MM.1S (cell line): Measurements from ENCODE around the gene MME.

ENCODE experiments used
- DNase-seq: peaks from one replicate; pipeline ENCODE4 v3.0.0-alpha.2; 2015
- H2AFZ ChIP-seq: fragments of 300-600 bp; sonication (generic); 2 replicates; pipeline ENCODE4 v1.6.0; 2016; ENCODE audit warnings: antibody characterized with exemption, low read length
- H3F3A ChIP-seq: fragments of 300-600 bp; sonication (generic); 2 replicates; pipeline ENCODE4 v1.6.1; 2016; ENCODE audit warnings: mild to moderate bottlenecking, antibody characterized with exemption, low read length, moderate library complexity, mixed read lengths; ENCODE audit not compliant: insufficient read depth
- H3K27ac ChIP-seq: fragments of 300-600 bp; sonication (generic); 2 replicates; pipeline ENCODE4 v1.5.1; 2016; ENCODE audit warnings: mild to moderate bottlenecking, low read length
- H3K27me3 ChIP-seq: fragments of 300-600 bp; sonication (generic); replicated peaks from 2 replicates; pipeline ENCODE4 v1.6.0; 2016; ENCODE audit warnings: low read length; ENCODE audit not compliant: insufficient read depth
- H3K36me3 ChIP-seq: fragments of 300-600 bp; sonication (generic); replicated peaks from 2 replicates; pipeline ENCODE4 v1.6.1; 2016; ENCODE audit warnings: mild to moderate bottlenecking, low read length, mixed read lengths; ENCODE audit not compliant: insufficient read depth
- H3K4me1 ChIP-seq: fragments of 300-600 bp; sonication (generic); 2 replicates; pipeline ENCODE4 v1.6.1; 2016; ENCODE audit warnings: low read length, mixed read lengths
- H3K4me2 ChIP-seq: fragments of 300-600 bp; sonication (generic); 2 replicates; pipeline ENCODE4 v1.6.0; 2016; ENCODE audit warnings: low read depth, low read length
- H3K4me3 ChIP-seq: fragments of 300-600 bp; sonication (generic); 2 replicates; pipeline ENCODE4 v1.5.1; 2016; ENCODE audit warnings: low read length, mixed read lengths
- H3K79me2 ChIP-seq: fragments of 300-600 bp; sonication (generic); 2 replicates; pipeline ENCODE4 v1.6.1; 2016; ENCODE audit warnings: mixed run types, low read length, mixed read lengths
- H3K9ac ChIP-seq: fragments of 300-600 bp; sonication (generic); 2 replicates; pipeline ENCODE4 v1.6.1; 2016; ENCODE audit warnings: low read length, mixed read lengths
- H3K9me2 ChIP-seq: fragments of 300-600 bp; sonication (generic); replicated peaks from 2 replicates; pipeline ENCODE4 v1.6.1; 2016; ENCODE audit warnings: mild to moderate bottlenecking, low read length, mixed read lengths; ENCODE audit not compliant: insufficient read depth
- H3K9me3 ChIP-seq: fragments of 300-600 bp; sonication (generic); replicated peaks from 2 replicates; pipeline ENCODE4 v1.6.1; 2016; ENCODE audit warnings: mild to moderate bottlenecking, low read length, mixed read lengths; ENCODE audit not compliant: insufficient read depth
- H4K20me1 ChIP-seq: fragments of 300-600 bp; sonication (generic); 2 replicates; pipeline ENCODE4 v1.6.1; 2016; ENCODE audit warnings: mild to moderate bottlenecking, low read length, moderate library complexity, mixed read lengths; ENCODE audit not compliant: insufficient read depth
- EZH2 ChIP-seq: fragments of 300-600 bp; sonication (generic); optimal IDR thresholded peaks from 2 replicates; pipeline ENCODE3; 2017; ENCODE audit warnings: low read depth, mild to moderate bottlenecking, antibody characterized with exemption, low read length, mixed read lengths
- EZH2phosphoT487 ChIP-seq: fragments of 300-600 bp; sonication (generic); IDR thresholded peaks from 2 replicates; pipeline ENCODE4 v1.6.1; 2018; ENCODE audit warnings: antibody characterized with exemption, low read length
- TF ChIP-seq, protein P1 (sequence below): fragments of 300-600 bp; sonication (generic); IDR thresholded peaks from 2 replicates; pipeline ENCODE4 v1.5.1; 2016; ENCODE audit warnings: antibody characterized with exemption, low read length, mixed read lengths

Gene MME

DNA sequence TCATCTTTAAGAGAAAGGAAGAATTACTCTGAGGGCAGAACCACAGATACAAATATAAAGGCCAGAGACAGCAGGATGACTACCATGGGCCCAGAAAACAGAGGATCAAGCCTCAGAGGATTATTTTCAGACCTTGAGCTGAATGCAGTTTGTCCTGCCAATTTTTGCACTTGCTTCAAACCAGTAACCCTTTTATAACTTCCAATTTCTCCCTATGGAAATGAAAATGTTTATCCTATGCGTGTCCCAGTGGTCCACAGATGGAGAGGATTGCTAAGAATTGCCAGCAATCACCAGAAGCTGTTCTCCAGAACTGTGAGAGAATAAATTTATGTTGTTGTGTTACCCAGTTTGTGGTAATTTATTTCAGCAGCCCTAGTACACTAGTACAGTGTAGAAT, 26.4 kb upstream of the MME start:
- no peak for TF ChIP-seq EZH2phosphoT487
- TF ChIP-seq EZH2: no peak
- TF ChIP-seq, protein P1, sequence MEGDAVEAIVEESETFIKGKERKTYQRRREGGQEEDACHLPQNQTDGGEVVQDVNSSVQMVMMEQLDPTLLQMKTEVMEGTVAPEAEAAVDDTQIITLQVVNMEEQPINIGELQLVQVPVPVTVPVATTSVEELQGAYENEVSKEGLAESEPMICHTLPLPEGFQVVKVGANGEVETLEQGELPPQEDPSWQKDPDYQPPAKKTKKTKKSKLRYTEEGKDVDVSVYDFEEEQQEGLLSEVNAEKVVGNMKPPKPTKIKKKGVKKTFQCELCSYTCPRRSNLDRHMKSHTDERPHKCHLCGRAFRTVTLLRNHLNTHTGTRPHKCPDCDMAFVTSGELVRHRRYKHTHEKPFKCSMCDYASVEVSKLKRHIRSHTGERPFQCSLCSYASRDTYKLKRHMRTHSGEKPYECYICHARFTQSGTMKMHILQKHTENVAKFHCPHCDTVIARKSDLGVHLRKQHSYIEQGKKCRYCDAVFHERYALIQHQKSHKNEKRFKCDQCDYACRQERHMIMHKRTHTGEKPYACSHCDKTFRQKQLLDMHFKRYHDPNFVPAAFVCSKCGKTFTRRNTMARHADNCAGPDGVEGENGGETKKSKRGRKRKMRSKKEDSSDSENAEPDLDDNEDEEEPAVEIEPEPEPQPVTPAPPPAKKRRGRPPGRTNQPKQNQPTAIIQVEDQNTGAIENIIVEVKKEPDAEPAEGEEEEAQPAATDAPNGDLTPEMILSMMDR: no peak
- DNase-seq: no peak
- H3K79me2 ChIP-seq: no peaks in the 10 kb centered on the region
- no peak overlapping the region for H2AFZ ChIP-seq
- no peak overlapping the region for H3K4me3 ChIP-seq
- H3K9ac ChIP-seq: no peak overlapping the region
- H3K9me3 ChIP-seq: no peaks in the 10 kb centered on the region
- H4K20me1 ChIP-seq: no peaks in the 10 kb centered on the region
- no peak overlapping the region for H3K4me2 ChIP-seq
- no peaks in the 10 kb centered on the region for H3K9me2 ChIP-seq
- no peaks in the 10 kb centered on the region for H3K27me3 ChIP-seq
- H3K27ac ChIP-seq: no peak overlapping the region
- H3K4me1 ChIP-seq: no peaks in the 10 kb centered on the region
- H3F3A ChIP-seq: no peaks in the 10 kb centered on the region
- H3K36me3 ChIP-seq: no peaks in the 10 kb centered on the region

DNA sequence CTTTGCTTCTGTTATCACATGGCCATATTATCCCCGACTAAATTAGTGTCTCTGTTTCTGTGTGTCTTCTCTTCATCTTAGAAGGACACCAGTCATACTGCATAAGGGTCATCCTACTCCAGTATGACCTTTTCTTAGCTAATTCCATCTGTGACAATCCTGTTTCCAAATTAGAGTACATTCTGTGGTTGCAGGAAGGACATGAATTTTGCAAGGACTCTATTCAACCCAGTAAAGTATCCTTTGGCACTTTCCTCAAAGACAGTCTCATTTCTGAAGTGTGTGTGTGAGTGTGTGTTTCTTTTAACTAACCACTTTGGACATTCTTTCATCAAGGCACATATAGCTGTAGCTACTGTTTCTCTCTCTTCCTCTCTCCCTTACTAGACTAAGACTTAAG, 15.2 kb upstream of the MME start:
- no peak overlapping the region for H3K4me2 ChIP-seq
- TF ChIP-seq EZH2phosphoT487 (no peak), EZH2 (no peak)
- TF ChIP-seq, protein P1: no peak
- H2AFZ ChIP-seq: no peak overlapping the region
- no peaks in the 10 kb centered on the region for H3K4me1 ChIP-seq
- H4K20me1 ChIP-seq: no peaks in the 10 kb centered on the region
- H3K9ac ChIP-seq: no peak overlapping the region
- H3K9me2 ChIP-seq: no peaks in the 10 kb centered on the region
- DNase-seq: no peak
- no peaks in the 10 kb centered on the region for H3K9me3 ChIP-seq
- H3F3A ChIP-seq: no peaks in the 10 kb centered on the region
- no peak overlapping the region for H3K27ac ChIP-seq
- H3K4me3 ChIP-seq: no peak overlapping the region
- no peaks in the 10 kb centered on the region for H3K27me3 ChIP-seq
- no peaks in the 10 kb centered on the region for H3K36me3 ChIP-seq
- H3K79me2 ChIP-seq: no peaks in the 10 kb centered on the region

DNA sequence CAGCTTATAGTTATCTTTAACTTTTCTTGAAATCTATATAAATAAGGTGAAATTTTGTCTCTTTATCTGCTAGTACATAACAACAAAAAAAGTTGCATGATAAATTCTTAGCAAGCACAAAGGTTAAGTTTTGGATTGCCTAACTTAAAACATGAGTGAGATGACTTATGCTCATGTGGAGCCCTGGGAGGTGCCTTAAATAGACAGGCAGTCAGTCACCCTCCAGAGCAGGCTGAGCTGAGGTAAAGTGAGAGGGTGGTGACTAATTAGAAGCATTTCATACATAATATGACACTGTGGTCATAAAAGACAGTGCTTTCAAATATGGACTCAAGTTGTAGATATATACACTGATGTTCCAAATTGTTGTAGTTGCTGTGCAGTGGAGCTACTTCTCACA, 14.6 kb upstream of the MME start:
- Histone ChIP-seq H3K27ac (no peak overlapping the region), H3K9me3 (no peaks in the 10 kb centered on the region), H3K9me2 (no peaks in the 10 kb centered on the region), H3K4me1 (no peaks in the 10 kb centered on the region), H2AFZ (no peak overlapping the region), H3K4me2 (no peak overlapping the region), H3F3A (no peaks in the 10 kb centered on the region), H3K4me3 (no peak overlapping the region), H3K9ac (no peak overlapping the region), H4K20me1 (no peaks in the 10 kb centered on the region), H3K79me2 (no peaks in the 10 kb centered on the region), H3K27me3 (no peaks in the 10 kb centered on the region), H3K36me3 (no peaks in the 10 kb centered on the region)
- TF ChIP-seq EZH2 (no peak), EZH2phosphoT487 (no peak)
- TF ChIP-seq, protein P1: no peak
- DNase-seq: no peak
